Femur (tissue), 1 donor: ENCODE measurements around the gene DUSP19.

Experiments
- DNase-seq: peaks from one replicate; pipeline ENCODE4 v3.0.0-alpha.2; 2017

DUSP19 gene

DNA sequence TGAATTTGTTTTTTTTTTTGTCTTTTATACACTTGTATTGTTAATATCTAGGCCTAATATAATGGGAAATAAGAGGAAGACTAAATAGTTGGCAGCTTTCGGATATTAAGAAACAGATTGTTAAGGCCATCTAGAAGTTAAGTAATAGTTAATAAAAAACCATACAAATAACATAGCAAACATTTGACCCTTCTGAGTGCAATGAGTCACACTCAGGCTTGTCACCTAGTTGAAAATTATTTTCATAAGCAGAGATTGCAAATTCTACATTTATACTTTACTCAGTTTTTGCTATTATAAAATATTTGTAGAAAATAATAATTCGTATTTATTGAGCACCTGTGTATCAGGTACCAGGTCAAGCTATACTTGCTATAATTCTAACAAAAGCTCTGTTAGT lies 48.1 kb downstream of the DUSP19 start:
- DNase-seq: no peak

DNA sequence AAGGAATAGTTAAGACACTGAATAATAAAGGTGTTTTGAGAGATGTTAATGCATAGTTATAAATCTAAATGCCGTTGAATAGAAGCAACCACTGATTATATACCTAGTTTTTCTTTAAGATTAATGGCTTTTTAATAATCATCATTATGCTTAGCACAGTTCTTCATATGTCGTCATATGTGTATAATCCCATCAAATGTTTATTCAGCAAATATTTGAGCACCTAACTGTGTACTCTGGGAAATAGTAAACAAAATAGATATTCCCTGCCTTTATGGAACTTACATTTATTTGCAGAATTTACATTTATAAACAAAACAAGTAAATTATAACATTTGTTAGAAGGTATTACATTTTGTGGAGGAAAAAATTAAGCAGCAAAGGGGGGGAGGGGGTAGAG lies 55.5 kb downstream of the DUSP19 start:
- DNase-seq: no peak

DNA sequence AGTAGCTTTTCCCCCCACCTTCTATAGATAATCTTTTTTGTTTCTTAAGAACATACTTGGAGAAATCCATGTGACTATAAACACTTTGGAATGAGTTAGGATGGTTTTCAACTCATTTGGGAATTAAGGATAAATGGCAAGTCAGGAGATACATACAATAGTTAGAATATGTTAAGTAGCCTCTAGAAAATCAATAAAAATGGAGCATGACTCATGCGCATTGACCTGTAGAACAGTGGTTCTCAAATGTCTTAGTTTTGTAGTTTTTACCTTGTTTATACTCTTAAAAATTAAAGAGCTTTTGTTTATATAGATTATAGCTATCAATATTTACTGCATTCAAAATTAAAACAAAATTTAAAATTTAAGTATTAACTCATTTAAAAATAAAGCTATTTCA lies 70.4 kb downstream of the DUSP19 start:
- no peak for DNase-seq

DNA sequence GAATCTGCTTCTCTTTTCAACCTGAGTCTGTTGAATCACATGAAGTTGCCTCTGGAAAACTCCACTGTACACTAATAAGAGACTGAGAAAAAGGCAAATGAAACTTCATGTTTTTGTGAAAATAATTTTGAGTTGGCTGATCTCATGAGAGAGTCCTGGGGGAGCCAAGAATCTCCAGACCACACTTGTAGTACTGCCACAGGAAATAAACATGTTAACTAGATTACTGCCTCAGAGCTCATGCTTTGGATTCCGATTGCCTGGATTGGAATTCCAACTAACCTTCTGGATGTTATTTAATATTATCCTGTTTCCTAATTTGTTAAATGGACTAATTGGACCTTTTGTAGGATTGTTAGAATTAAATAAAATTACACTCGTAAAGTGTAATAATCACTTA lies 70.9 kb downstream of the DUSP19 start:
- no peak for DNase-seq
